HG03469 (cell line): Measurements from ENCODE around the gene NPC1L1.

Source experiments
- ATAC-seq: cut with Tn5 transposase; IDR thresholded peaks from one replicate; pipeline ENCODE4 v1.9.1; 2021; ENCODE audit warnings: mild to moderate bottlenecking, moderate library complexity, moderate number of reproducible peaks; ENCODE audit not compliant: unreplicated experiment

NPC1L1 gene

GRCh38 chr7:44482502-44483485 is 58.3 kb downstream of the NPC1L1 start:
- no peak for ATAC-seq

- no peak for ATAC-seq
Measured at GRCh38 chr7:44477938-44478337, 63.2 kb downstream of the NPC1L1 start.

- peak; percentile 56 for ATAC-seq
Measured at GRCh38 chr7:44477063-44477830, 63.9 kb downstream of the NPC1L1 start.

- no peak for ATAC-seq
Measured at GRCh38 chr7:44476313-44476712, 64.8 kb downstream of the NPC1L1 start.

- no peak for ATAC-seq
Measured at GRCh38 chr7:44473295-44473694, 67.8 kb downstream of the NPC1L1 start.

GRCh38 chr7:44472843-44473242 is 68.3 kb downstream of the NPC1L1 start:
- no peak for ATAC-seq

- no peak for ATAC-seq
Measured at GRCh38 chr7:44471850-44472249, 69.3 kb downstream of the NPC1L1 start.

- no peak for ATAC-seq
Measured at GRCh38 chr7:44471436-44471835, 69.7 kb downstream of the NPC1L1 start.

GRCh38 chr7:44470628-44471245 is 70.4 kb downstream of the NPC1L1 start:
- ATAC-seq: no peak

GRCh38 chr7:44470135-44470479 is 71.0 kb downstream of the NPC1L1 start:
- ATAC-seq: no peak

GRCh38 chr7:44469461-44470134 is 71.5 kb downstream of the NPC1L1 start:
- ATAC-seq: no peak

- ATAC-seq: no peak
Measured at GRCh38 chr7:44467217-44467548, 73.9 kb downstream of the NPC1L1 start.

- no peak for ATAC-seq
Measured at GRCh38 chr7:44466300-44467216, 74.6 kb downstream of the NPC1L1 start.

- ATAC-seq: no peak
Measured at GRCh38 chr7:44465490-44465889, 75.6 kb downstream of the NPC1L1 start.

GRCh38 chr7:44463169-44463808 is 77.8 kb downstream of the NPC1L1 start:
- ATAC-seq: no peak
